ENCODE measurements around the gene CPOX. TPM values are rescaled to one million over a fixed set of nuclear protein-coding genes. Genes with fewer than 3 reads are reported as not detected.

The CPOX gene
- total RNA-seq, 1 experiment from 2014 or later, result 24.7 TPM

- no CpG with 5 or more reads among the region's 6 CpGs for whole genome bisulfite sequencing (ENCODE audit: extremely low coverage, insufficient read length, low lambda C conversion rate)
- Histone ChIP-seq H4K91ac (ENCODE audit: insufficient read length, low read depth, low read length) (no peak overlapping the region), H3K23ac (ENCODE audit: insufficient read length, low read depth, low read length) (no peak overlapping the region), H3K4me1 (ENCODE audit: insufficient read depth, low read length) (no peaks in the 10 kb centered on the region), H3K27ac (ENCODE audit: insufficient read length, low read depth, low read length) (no peak overlapping the region), H2AFZ (ENCODE audit: low read length) (no peak overlapping the region), H2AK5ac (ENCODE audit: insufficient read length, low read length) (no peak overlapping the region), H4K8ac (replicated peaks; ENCODE audit: insufficient read length, low read depth, low read length) (no peak overlapping the region), H3T11ph (ENCODE audit: low read length) (no peak overlapping the region), H4K5ac (ENCODE audit: insufficient read length, low read depth, low read length) (no peak overlapping the region), H2BK5ac (ENCODE audit: insufficient read length, low read length) (no peak overlapping the region), H3K4me2 (ENCODE audit: insufficient read depth, insufficient read length, low read length) (no peak overlapping the region), H3K4ac (ENCODE audit: low read depth, low read length) (no peak overlapping the region), H2BK12ac (ENCODE audit: insufficient read length, low read depth, low read length) (no peak overlapping the region), H3K79me1 (ENCODE audit: insufficient read depth, low read depth, low read length, poor library complexity, severe bottlenecking) (no peaks in the 10 kb centered on the region), H3K79me2 (ENCODE audit: insufficient read depth, low read length) (no peaks in the 10 kb centered on the region), H3K56ac (ENCODE audit: insufficient read length, low read depth, low read length) (no peak overlapping the region), H2BK15ac (ENCODE audit: low read depth, low read length) (no peak overlapping the region), H2BK20ac (ENCODE audit: low read depth, low read length, poor library complexity, severe bottlenecking) (no peak overlapping the region), H3K14ac (ENCODE audit: insufficient read depth, low read length) (no peak overlapping the region), H3K9ac (ENCODE audit: extremely low read depth, insufficient read length, low read length) (no peak overlapping the region), H3K9me3 (ENCODE audit: control insufficient read depth, low read depth, low read length) (no peaks in the 10 kb centered on the region), H3K23me2 (ENCODE audit: insufficient read length, low read depth, low read length, poor library complexity, severe bottlenecking) (no peaks in the 10 kb centered on the region), H4K20me1 (ENCODE audit: control insufficient read depth, insufficient read depth, insufficient read length) (no peaks in the 10 kb centered on the region), H2BK120ac (ENCODE audit: low read depth, low read length, poor library complexity, severe bottlenecking) (no peak overlapping the region), H3K27me3 (ENCODE audit: insufficient read depth, low read length) (no peaks in the 10 kb centered on the region), H3K18ac (ENCODE audit: insufficient read length, low read depth, low read length) (no peak overlapping the region)
- DNase-seq, result no peak
- no peak overlapping the region for H3K4me3 Mint-ChIP-seq
- no peaks in the 10 kb centered on the region for H3K36me3 Mint-ChIP-seq (ENCODE audit: insufficient read depth in 1 of 3, low read depth in 3 of 3)
- TF ChIP-seq CTCF (conservative IDR thresholded peaks at IDR 0.05), result no peak
- no peaks in the 10 kb centered on the region; a peak in 1 of 5 replicates for H3K9me3 Mint-ChIP-seq
- H3K27ac Mint-ChIP-seq, result no peak overlapping the region; a peak in 1 of 7 replicates
- peaks cover 0 to 2% of the 10 kb centered on the region in 2 experiments; a peak in 1 of 4 replicates for H3K4me1 Mint-ChIP-seq
- no peaks in the 10 kb centered on the region for H3K27me3 Mint-ChIP-seq (ENCODE audit: low read depth)
Observed at GRCh38 chr3:98565843-98566242, 27.6 kb downstream of the CPOX start.

All from H9 (cell line).